Loucy (cell line): ENCODE results near the gene SMIM10L1.

ENCODE experiments used
- CTCF ChIP-seq: fragments of 200-600 bp; sonication (generic); conservative IDR thresholded peaks from 2 replicates; pipeline ENCODE4 v1.5.1; 2014; ENCODE audit warnings: mild to moderate bottlenecking, antibody characterized with exemption, low read length
- EZH2phosphoT487 ChIP-seq: fragments of 200-600 bp; IDR thresholded peaks from 2 replicates; pipeline ENCODE4 v1.6.1; 2018; ENCODE audit warnings: antibody characterized with exemption, mild to moderate bottlenecking, moderate library complexity, borderline replicate concordance

GRCh38 chr12:11164384-11164783 lies 6.6 kb upstream of the SMIM10L1 start:
- TF ChIP-seq CTCF (no peak), EZH2phosphoT487 (no peak)
